ENCODE measurements around the gene ELF4.

Gene ELF4

GRCh38 chrX:130090364-130090763, 19.9 kb downstream of the ELF4 start:
- no peak for DNase-seq (ENCODE audit: insufficient read length, low spot score)
- TF ChIP-seq CTCF (IDR thresholded peaks at IDR 0.05; ENCODE audit: insufficient read depth, missing control alignments), result no peak
- FAIRE-seq, result no peak

GRCh38 chrX:130086447-130087206, 23.7 kb downstream of the ELF4 start:
- no peak for FAIRE-seq
- no peak for TF ChIP-seq CTCF (IDR thresholded peaks at IDR 0.05; ENCODE audit: insufficient read depth, missing control alignments)
- no peak for DNase-seq (ENCODE audit: insufficient read length, low spot score)

GRCh38 chrX:130085551-130086446, 24.5 kb downstream of the ELF4 start:
- FAIRE-seq, result no peak
- DNase-seq (ENCODE audit: insufficient read length, low spot score), result no peak
- TF ChIP-seq CTCF (IDR thresholded peaks at IDR 0.05; ENCODE audit: insufficient read depth, missing control alignments), result no peak

- DNase-seq (ENCODE audit: insufficient read length, low spot score), result no peak
- no peak for TF ChIP-seq CTCF (IDR thresholded peaks at IDR 0.05; ENCODE audit: insufficient read depth, missing control alignments)
These were observed 25.6 kb downstream of the ELF4 start for GRCh38 chrX:130084631-130085237.

GRCh38 chrX:130083656-130084382, 26.5 kb downstream of the ELF4 start:
- FAIRE-seq (no peak), DNase-seq (ENCODE audit: insufficient read length, low spot score) (no peak)
- no peak for TF ChIP-seq CTCF (IDR thresholded peaks at IDR 0.05; ENCODE audit: insufficient read depth, missing control alignments)

More at GRCh38 chrX:130084631-130085237, 25.6 kb downstream of the ELF4 start:
- no peak for FAIRE-seq

- TF ChIP-seq CTCF (IDR thresholded peaks at IDR 0.05; ENCODE audit: insufficient read depth, missing control alignments), result no peak
- no peak for DNase-seq (ENCODE audit: insufficient read length, low spot score)
- no peak for FAIRE-seq
These were observed 27.2 kb downstream of the ELF4 start for GRCh38 chrX:130083107-130083490.
